ENCODE data around the gene F10. TPM values are rescaled to one million over a fixed set of nuclear protein-coding genes. Genes with fewer than 3 reads are reported as not detected.

Gene F10
- total and polyA plus RNA-seq, 2 of the 13 experiments (the other 11 are each of a cell fraction or from before 2014, with no cell fraction given), result 58.4 to 237 TPM

- TF ChIP-seq ZFP91 (CRISPR knock-in tag; IDR thresholded peaks at IDR 0.05; ENCODE audit: borderline replicate concordance) (peak; percentile 10; the same call in 1 of the 2 replicates), ZNF816 (CRISPR knock-in tag; IDR thresholded peaks at IDR 0.05; ENCODE audit: borderline replicate concordance) (no peak), PHF8 (CRISPR knock-in tag; IDR thresholded peaks at IDR 0.05) (no peak), NR0B2 (CRISPR knock-in tag; IDR thresholded peaks at IDR 0.05) (no peak), ONECUT2 (CRISPR knock-in tag; IDR thresholded peaks at IDR 0.05) (no peak), RBAK (CRISPR knock-in tag; IDR thresholded peaks at IDR 0.05) (no peak), KMT2A (CRISPR knock-in tag; IDR thresholded peaks at IDR 0.05) (0 out of 2 replicates have a peak, but pooled peaks have one; percentile 33), STAT6 (CRISPR knock-in tag; IDR thresholded peaks at IDR 0.05; ENCODE audit: borderline replicate concordance) (no peak), ZNF562 (CRISPR knock-in tag; IDR thresholded peaks at IDR 0.05; ENCODE audit: borderline replicate concordance) (no peak), POLR2AphosphoS5 (IDR thresholded peaks at IDR 0.05; ENCODE audit: low read depth, low read length) (peak; percentile 47), EHMT2 (IDR thresholded peaks at IDR 0.05; ENCODE audit: borderline replicate concordance, low read depth, low read length) (no peak), TMF1 (CRISPR knock-in tag; IDR thresholded peaks at IDR 0.05; ENCODE audit: low read depth) (no peak), FOXC1 (CRISPR knock-in tag; IDR thresholded peaks at IDR 0.05; ENCODE audit: borderline replicate concordance) (no peak), ZNF704 (CRISPR knock-in tag; IDR thresholded peaks at IDR 0.05; ENCODE audit: borderline replicate concordance) (no peak), ETS1 (CRISPR knock-in tag; IDR thresholded peaks at IDR 0.05) (no peak), IRF1 (CRISPR knock-in tag; IDR thresholded peaks at IDR 0.05; ENCODE audit: low read depth) (no peak), ZNF546 (CRISPR knock-in tag; conservative IDR thresholded peaks at IDR 0.05) (no peak), YEATS4 (CRISPR knock-in tag; IDR thresholded peaks at IDR 0.05; ENCODE audit: borderline replicate concordance) (no peak), POLR2G (IDR thresholded peaks at IDR 0.05; ENCODE audit: low read depth, low read length) (peak; percentile 48; the same call in 1 of the 2 replicates), RAD21 (CRISPR knock-in tag; IDR thresholded peaks at IDR 0.05) (no peak)
These were observed 3.9 kb downstream of the F10 start (continued) for GRCh38 chr13:113126265-113127150.
